Measurements from ENCODE around the gene ZRANB1. TPM values are rescaled to one million over a fixed set of nuclear protein-coding genes. Genes with fewer than 3 reads are reported as not detected.

The ZRANB1 gene
- total RNA-seq, 1 donor from 2014 or later = 16.0 TPM

- Mint-ChIP-seq H3K4me3 (no peak overlapping the region), H3K27me3 (ENCODE audit: insufficient read depth) (no peaks in the 10 kb centered on the region), H3K9me3 (no peaks in the 10 kb centered on the region), H3K4me1 (ENCODE audit: low read depth) (peaks cover 8% of the 10 kb centered on the region), H3K27ac (no peak overlapping the region), H3K36me3 (ENCODE audit: low read depth) (peaks cover 5% of the 10 kb centered on the region)
- intact Hi-C loops (cut with micrococcal nuclease) = no loop called here
- DNase-seq (ENCODE audit: low spot score) = no peak
Observed at GRCh38 chr10:124955868-124956267, 13.9 kb downstream of the ZRANB1 start.

GRCh38 chr10:124956764-124957163 is 14.8 kb downstream of the ZRANB1 start:
- H3K27me3 Mint-ChIP-seq (ENCODE audit: insufficient read depth) = no peaks in the 10 kb centered on the region
- intact Hi-C loops (cut with micrococcal nuclease) = no loop called here
- H3K9me3 Mint-ChIP-seq = no peaks in the 10 kb centered on the region
- no peak for DNase-seq (ENCODE audit: low spot score)
- H3K27ac Mint-ChIP-seq = no peak overlapping the region
- peaks cover 13% of the 10 kb centered on the region for H3K4me1 Mint-ChIP-seq (ENCODE audit: low read depth)
- peaks cover 5% of the 10 kb centered on the region for H3K36me3 Mint-ChIP-seq (ENCODE audit: low read depth)
- no peak overlapping the region for H3K4me3 Mint-ChIP-seq

- Mint-ChIP-seq H3K36me3 (ENCODE audit: low read depth) (peaks cover 3% of the 10 kb centered on the region), H3K4me1 (ENCODE audit: low read depth) (peaks cover 13% of the 10 kb centered on the region), H3K27me3 (ENCODE audit: insufficient read depth) (no peaks in the 10 kb centered on the region), H3K27ac (no peak overlapping the region), H3K4me3 (no peak overlapping the region), H3K9me3 (no peaks in the 10 kb centered on the region)
- intact Hi-C loops (cut with micrococcal nuclease) = no loop called here
- no peak for DNase-seq (ENCODE audit: low spot score)
Observed at GRCh38 chr10:124957404-124957947, 15.6 kb downstream of the ZRANB1 start.

- Mint-ChIP-seq H3K9me3 (no peaks in the 10 kb centered on the region), H3K36me3 (ENCODE audit: low read depth) (peaks cover 2% of the 10 kb centered on the region), H3K27ac (no peak overlapping the region), H3K27me3 (ENCODE audit: insufficient read depth) (no peaks in the 10 kb centered on the region), H3K4me3 (no peak overlapping the region), H3K4me1 (ENCODE audit: low read depth) (peaks cover 13% of the 10 kb centered on the region)
- DNase-seq (ENCODE audit: low spot score) = no peak
- intact Hi-C loops (cut with micrococcal nuclease) = no loop called here
Observed at GRCh38 chr10:124959564-124959963, 17.6 kb downstream of the ZRANB1 start.

- peaks cover 2% of the 10 kb centered on the region for H3K36me3 Mint-ChIP-seq (ENCODE audit: low read depth)
- no peak overlapping the region for H3K4me3 Mint-ChIP-seq
- H3K4me1 Mint-ChIP-seq (ENCODE audit: low read depth) = peaks cover 13% of the 10 kb centered on the region
- intact Hi-C loops (cut with micrococcal nuclease) = loop anchor here (5.0 kb wide), 1 partner anchor 44 kb away; no protein-coding TSS in a partner anchor
- no peak for DNase-seq (ENCODE audit: low spot score)
- H3K27me3 Mint-ChIP-seq (ENCODE audit: insufficient read depth) = no peaks in the 10 kb centered on the region
- no peak overlapping the region for H3K27ac Mint-ChIP-seq
- no peaks in the 10 kb centered on the region for H3K9me3 Mint-ChIP-seq
Observed at GRCh38 chr10:124961248-124961570, 19.3 kb downstream of the ZRANB1 start.

- H3K4me1 Mint-ChIP-seq (ENCODE audit: low read depth) = peaks cover 13% of the 10 kb centered on the region
- H3K9me3 Mint-ChIP-seq = no peaks in the 10 kb centered on the region
- H3K36me3 Mint-ChIP-seq (ENCODE audit: low read depth) = peaks cover 9% of the 10 kb centered on the region
- H3K27me3 Mint-ChIP-seq (ENCODE audit: insufficient read depth) = no peaks in the 10 kb centered on the region
- no peak overlapping the region for H3K27ac Mint-ChIP-seq
- intact Hi-C loops (cut with micrococcal nuclease) = loop anchor here (5.0 kb wide), 1 partner anchor 45 kb away; no protein-coding TSS in a partner anchor
- no peak for DNase-seq (ENCODE audit: low spot score)
- no peak overlapping the region for H3K4me3 Mint-ChIP-seq
Observed at GRCh38 chr10:124962421-124962820, 20.5 kb downstream of the ZRANB1 start.

GRCh38 chr10:124963866-124964720 is 22.2 kb downstream of the ZRANB1 start:
- Mint-ChIP-seq H3K27ac (no peak overlapping the region), H3K4me1 (ENCODE audit: low read depth) (peaks cover 13% of the 10 kb centered on the region), H3K27me3 (ENCODE audit: insufficient read depth) (no peaks in the 10 kb centered on the region), H3K4me3 (no peak overlapping the region), H3K36me3 (ENCODE audit: low read depth) (peaks cover 17% of the 10 kb centered on the region), H3K9me3 (no peaks in the 10 kb centered on the region)
- DNase-seq (ENCODE audit: low spot score) = no peak
- intact Hi-C loops (cut with micrococcal nuclease) = loop anchor here (5.0 kb wide), 1 partner anchor 47 kb away; no protein-coding TSS in a partner anchor

- H3K4me3 Mint-ChIP-seq = no peak overlapping the region
- H3K9me3 Mint-ChIP-seq = no peaks in the 10 kb centered on the region
- DNase-seq (ENCODE audit: low spot score) = no peak
- intact Hi-C loops (cut with micrococcal nuclease) = no loop called here
- no peaks in the 10 kb centered on the region for H3K27me3 Mint-ChIP-seq (ENCODE audit: insufficient read depth)
- H3K27ac Mint-ChIP-seq = no peak overlapping the region
- peaks cover 24% of the 10 kb centered on the region for H3K36me3 Mint-ChIP-seq (ENCODE audit: low read depth)
- peaks cover 5% of the 10 kb centered on the region for H3K4me1 Mint-ChIP-seq (ENCODE audit: low read depth)
Observed at GRCh38 chr10:124966008-124966407, 24.1 kb downstream of the ZRANB1 start.

GRCh38 chr10:124967255-124967654 is 25.3 kb downstream of the ZRANB1 start:
- Mint-ChIP-seq H3K4me3 (no peak overlapping the region), H3K27ac (no peak overlapping the region), H3K9me3 (no peaks in the 10 kb centered on the region), H3K27me3 (ENCODE audit: insufficient read depth) (no peaks in the 10 kb centered on the region), H3K4me1 (ENCODE audit: low read depth) (peaks cover 7% of the 10 kb centered on the region), H3K36me3 (ENCODE audit: low read depth) (peaks cover 25% of the 10 kb centered on the region)
- intact Hi-C loops (cut with micrococcal nuclease) = no loop called here
- no peak for DNase-seq (ENCODE audit: low spot score)

- H3K9me3 Mint-ChIP-seq = no peaks in the 10 kb centered on the region
- no peaks in the 10 kb centered on the region for H3K27me3 Mint-ChIP-seq (ENCODE audit: insufficient read depth)
- DNase-seq (ENCODE audit: low spot score) = no peak
- peaks cover 36% of the 10 kb centered on the region for H3K36me3 Mint-ChIP-seq (ENCODE audit: low read depth)
- H3K4me3 Mint-ChIP-seq = no peak overlapping the region
- intact Hi-C loops (cut with micrococcal nuclease) = no loop called here
- no peak overlapping the region for H3K27ac Mint-ChIP-seq
- H3K4me1 Mint-ChIP-seq (ENCODE audit: low read depth) = peaks cover 15% of the 10 kb centered on the region
Observed at GRCh38 chr10:124971276-124971675, 29.4 kb downstream of the ZRANB1 start.

- H3K4me3 Mint-ChIP-seq = no peak overlapping the region
- H3K4me1 Mint-ChIP-seq (ENCODE audit: low read depth) = peaks cover 23% of the 10 kb centered on the region
- H3K27me3 Mint-ChIP-seq (ENCODE audit: insufficient read depth) = no peaks in the 10 kb centered on the region
- H3K36me3 Mint-ChIP-seq (ENCODE audit: low read depth) = peaks cover 27% of the 10 kb centered on the region
- intact Hi-C loops (cut with micrococcal nuclease) = no loop called here
- no peaks in the 10 kb centered on the region for H3K9me3 Mint-ChIP-seq
- no peak overlapping the region for H3K27ac Mint-ChIP-seq
- DNase-seq (ENCODE audit: low spot score) = no peak
Observed at GRCh38 chr10:124972637-124973036, 30.7 kb downstream of the ZRANB1 start.

GRCh38 chr10:124974131-124974530 is 32.2 kb downstream of the ZRANB1 start:
- no peak overlapping the region for H3K4me3 Mint-ChIP-seq
- no peaks in the 10 kb centered on the region for H3K9me3 Mint-ChIP-seq
- no peak overlapping the region for H3K27ac Mint-ChIP-seq
- DNase-seq (ENCODE audit: low spot score) = no peak
- peaks cover 28% of the 10 kb centered on the region for H3K4me1 Mint-ChIP-seq (ENCODE audit: low read depth)
- H3K27me3 Mint-ChIP-seq (ENCODE audit: insufficient read depth) = no peaks in the 10 kb centered on the region
- intact Hi-C loops (cut with micrococcal nuclease) = no loop called here
- peaks cover 23% of the 10 kb centered on the region for H3K36me3 Mint-ChIP-seq (ENCODE audit: low read depth)

- no peak overlapping the region for H3K27ac Mint-ChIP-seq
- H3K36me3 Mint-ChIP-seq (ENCODE audit: low read depth) = peaks cover 17% of the 10 kb centered on the region
- no peaks in the 10 kb centered on the region for H3K9me3 Mint-ChIP-seq
- DNase-seq (ENCODE audit: low spot score) = no peak
- no peak overlapping the region for H3K4me3 Mint-ChIP-seq
- H3K27me3 Mint-ChIP-seq (ENCODE audit: insufficient read depth) = no peaks in the 10 kb centered on the region
- intact Hi-C loops (cut with micrococcal nuclease) = no loop called here
- H3K4me1 Mint-ChIP-seq (ENCODE audit: low read depth) = peaks cover 28% of the 10 kb centered on the region
Observed at GRCh38 chr10:124975977-124976514, 34.1 kb downstream of the ZRANB1 start.

Measured in activated T-helper 1 cell treated with anti-CD3 and anti-CD28 coated beads, Interleukin-12 subunit alpha, Interleukin-12 subunit beta, Interleukin-2, Interleukin-4 antibody, amounts not matched to agents 30 ng/mL and 10 ng/mL and 1 ng/mL, durations not matched to agents 14 hours and 24 hours and 36 hours (primary cell).